ENCODE measurements around the gene C15orf62.

C15orf62 gene

DNA sequence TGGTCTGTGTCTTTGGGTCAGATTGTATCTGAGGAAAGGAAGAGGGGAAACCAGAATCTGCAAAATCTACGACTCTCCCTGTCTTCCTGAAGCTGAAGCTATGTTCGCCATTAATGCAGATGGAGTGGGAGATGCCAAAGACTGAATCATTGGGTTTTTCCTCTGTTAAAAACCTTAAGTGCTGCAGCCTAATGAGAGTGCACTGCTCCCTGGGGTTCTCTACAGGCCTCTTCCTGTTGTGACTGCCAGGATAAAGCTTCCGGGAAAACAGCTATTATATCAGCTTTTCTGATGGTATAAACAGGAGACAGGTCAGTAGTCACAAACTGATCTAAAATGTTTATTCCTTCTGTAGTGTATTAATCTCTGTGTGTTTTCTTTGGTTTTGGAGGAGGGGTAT is 38.7 kb upstream of the C15orf62 start:
- Histone ChIP-seq H3K4me1 (ENCODE audit: control insufficient read depth, insufficient read depth, low read length) (no peaks in the 10 kb centered on the region), H3K36me3 (ENCODE audit: control insufficient read depth in 2 of 2, insufficient read depth in 1 of 2, low read length in 2 of 2) (peaks cover 23 to 58% of the 10 kb centered on the region in 2 experiments; a peak in 2 of 3 replicates), H3K27ac (ENCODE audit: extremely low read depth, low read depth, low read length) (no peak overlapping the region), H3K9me3 (ENCODE audit: control insufficient read depth, insufficient read depth, low read depth, low read length) (no peaks in the 10 kb centered on the region), H3K4me3 (ENCODE audit: low read depth, low read length) (no peak overlapping the region)
- ChIA-PET CTCF (interaction anchor here (0.6 kb wide), 1 partner anchor 11 kb away, joined by 3 read pairs; no protein-coding TSS in a partner anchor), POLR2A (interaction anchor here (0.6 to 0.8 kb wide), 2 partner anchors 8 to 38 kb away, joined by 3 to 5 read pairs; no protein-coding TSS in a partner anchor)
- TF ChIP-seq, protein P1, sequence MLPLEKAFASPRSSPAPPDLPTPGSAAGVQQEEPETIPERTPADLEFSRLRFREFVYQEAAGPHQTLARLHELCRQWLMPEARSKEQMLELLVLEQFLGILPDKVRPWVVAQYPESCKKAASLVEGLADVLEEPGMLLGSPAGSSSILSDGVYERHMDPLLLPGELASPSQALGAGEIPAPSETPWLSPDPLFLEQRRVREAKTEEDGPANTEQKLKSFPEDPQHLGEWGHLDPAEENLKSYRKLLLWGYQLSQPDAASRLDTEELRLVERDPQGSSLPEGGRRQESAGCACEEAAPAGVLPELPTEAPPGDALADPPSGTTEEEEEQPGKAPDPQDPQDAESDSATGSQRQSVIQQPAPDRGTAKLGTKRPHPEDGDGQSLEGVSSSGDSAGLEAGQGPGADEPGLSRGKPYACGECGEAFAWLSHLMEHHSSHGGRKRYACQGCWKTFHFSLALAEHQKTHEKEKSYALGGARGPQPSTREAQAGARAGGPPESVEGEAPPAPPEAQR (tag by site-specific recombination; IDR thresholded peaks at IDR 0.05), result no peak
- TF ChIP-seq, protein P2, sequence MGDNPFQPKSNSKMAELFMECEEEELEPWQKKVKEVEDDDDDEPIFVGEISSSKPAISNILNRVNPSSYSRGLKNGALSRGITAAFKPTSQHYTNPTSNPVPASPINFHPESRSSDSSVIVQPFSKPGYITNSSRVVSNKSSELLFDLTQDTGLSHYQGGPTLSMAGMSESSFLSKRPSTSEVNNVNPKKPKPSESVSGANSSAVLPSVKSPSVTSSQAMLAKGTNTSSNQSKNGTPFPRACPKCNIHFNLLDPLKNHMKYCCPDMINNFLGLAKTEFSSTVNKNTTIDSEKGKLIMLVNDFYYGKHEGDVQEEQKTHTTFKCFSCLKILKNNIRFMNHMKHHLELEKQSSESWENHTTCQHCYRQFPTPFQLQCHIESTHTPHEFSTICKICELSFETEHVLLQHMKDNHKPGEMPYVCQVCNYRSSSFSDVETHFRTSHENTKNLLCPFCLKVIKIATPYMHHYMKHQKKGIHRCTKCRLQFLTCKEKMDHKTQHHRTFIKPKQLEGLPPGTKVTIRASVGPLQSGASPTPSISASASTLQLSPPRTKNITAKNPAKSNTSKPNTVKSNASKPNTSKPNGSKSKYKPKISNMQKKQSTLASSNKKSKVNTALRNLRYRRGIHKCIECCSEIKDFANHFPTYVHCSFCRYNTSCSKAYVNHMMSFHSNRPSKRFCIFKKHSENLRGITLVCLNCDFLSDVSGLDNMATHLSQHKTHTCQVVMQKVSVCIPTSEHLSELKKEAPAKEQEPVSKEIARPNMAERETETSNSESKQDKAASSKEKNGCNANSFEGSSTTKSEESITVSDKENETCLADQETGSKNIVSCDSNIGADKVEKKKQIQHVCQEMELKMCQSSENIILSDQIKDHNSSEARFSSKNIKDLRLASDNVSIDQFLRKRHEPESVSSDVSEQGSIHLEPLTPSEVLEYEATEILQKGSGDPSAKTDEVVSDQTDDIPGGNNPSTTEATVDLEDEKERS (tag by site-specific recombination; IDR thresholded peaks at IDR 0.05), result no peak
- no peak for TF ChIP-seq ZNF521 (tag by site-specific recombination; IDR thresholded peaks at IDR 0.05)
- TF ChIP-seq ZNF600 (tag by site-specific recombination; IDR thresholded peaks at IDR 0.05), result no peak
- TF ChIP-seq YY1 (tag by site-specific recombination; IDR thresholded peaks at IDR 0.05), result no peak
- no peak for TF ChIP-seq ZNF19 (tag by site-specific recombination; IDR thresholded peaks at IDR 0.05; ENCODE audit: low read depth)
- TF ChIP-seq, protein P3, sequence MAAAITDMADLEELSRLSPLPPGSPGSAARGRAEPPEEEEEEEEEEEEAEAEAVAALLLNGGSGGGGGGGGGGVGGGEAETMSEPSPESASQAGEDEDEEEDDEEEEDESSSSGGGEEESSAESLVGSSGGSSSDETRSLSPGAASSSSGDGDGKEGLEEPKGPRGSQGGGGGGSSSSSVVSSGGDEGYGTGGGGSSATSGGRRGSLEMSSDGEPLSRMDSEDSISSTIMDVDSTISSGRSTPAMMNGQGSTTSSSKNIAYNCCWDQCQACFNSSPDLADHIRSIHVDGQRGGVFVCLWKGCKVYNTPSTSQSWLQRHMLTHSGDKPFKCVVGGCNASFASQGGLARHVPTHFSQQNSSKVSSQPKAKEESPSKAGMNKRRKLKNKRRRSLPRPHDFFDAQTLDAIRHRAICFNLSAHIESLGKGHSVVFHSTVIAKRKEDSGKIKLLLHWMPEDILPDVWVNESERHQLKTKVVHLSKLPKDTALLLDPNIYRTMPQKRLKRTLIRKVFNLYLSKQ (tag by site-specific recombination; IDR thresholded peaks at IDR 0.05; ENCODE audit: borderline replicate concordance), result no peak
- no peak for TF ChIP-seq ZNF664 (tag by site-specific recombination; IDR thresholded peaks at IDR 0.05)
- no peak for TF ChIP-seq ZNF843 (tag by site-specific recombination; IDR thresholded peaks at IDR 0.05)
- no peak for TF ChIP-seq ZBTB48 (tag by site-specific recombination; IDR thresholded peaks at IDR 0.05)
- TF ChIP-seq, protein P4, sequence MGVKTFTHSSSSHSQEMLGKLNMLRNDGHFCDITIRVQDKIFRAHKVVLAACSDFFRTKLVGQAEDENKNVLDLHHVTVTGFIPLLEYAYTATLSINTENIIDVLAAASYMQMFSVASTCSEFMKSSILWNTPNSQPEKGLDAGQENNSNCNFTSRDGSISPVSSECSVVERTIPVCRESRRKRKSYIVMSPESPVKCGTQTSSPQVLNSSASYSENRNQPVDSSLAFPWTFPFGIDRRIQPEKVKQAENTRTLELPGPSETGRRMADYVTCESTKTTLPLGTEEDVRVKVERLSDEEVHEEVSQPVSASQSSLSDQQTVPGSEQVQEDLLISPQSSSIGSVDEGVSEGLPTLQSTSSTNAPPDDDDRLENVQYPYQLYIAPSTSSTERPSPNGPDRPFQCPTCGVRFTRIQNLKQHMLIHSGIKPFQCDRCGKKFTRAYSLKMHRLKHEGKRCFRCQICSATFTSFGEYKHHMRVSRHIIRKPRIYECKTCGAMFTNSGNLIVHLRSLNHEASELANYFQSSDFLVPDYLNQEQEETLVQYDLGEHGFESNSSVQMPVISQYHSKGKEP (tag by site-specific recombination; IDR thresholded peaks at IDR 0.05), result no peak
- no peak for TF ChIP-seq ZNF184 (tag by site-specific recombination; IDR thresholded peaks at IDR 0.05)
- TF ChIP-seq, protein P5, sequence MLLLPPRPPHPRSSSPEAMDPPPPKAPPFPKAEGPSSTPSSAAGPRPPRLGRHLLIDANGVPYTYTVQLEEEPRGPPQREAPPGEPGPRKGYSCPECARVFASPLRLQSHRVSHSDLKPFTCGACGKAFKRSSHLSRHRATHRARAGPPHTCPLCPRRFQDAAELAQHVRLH (tag by site-specific recombination; IDR thresholded peaks at IDR 0.05), result no peak
- TF ChIP-seq ZBTB17 (tag by site-specific recombination; IDR thresholded peaks at IDR 0.05), result no peak
- TF ChIP-seq, protein P6, sequence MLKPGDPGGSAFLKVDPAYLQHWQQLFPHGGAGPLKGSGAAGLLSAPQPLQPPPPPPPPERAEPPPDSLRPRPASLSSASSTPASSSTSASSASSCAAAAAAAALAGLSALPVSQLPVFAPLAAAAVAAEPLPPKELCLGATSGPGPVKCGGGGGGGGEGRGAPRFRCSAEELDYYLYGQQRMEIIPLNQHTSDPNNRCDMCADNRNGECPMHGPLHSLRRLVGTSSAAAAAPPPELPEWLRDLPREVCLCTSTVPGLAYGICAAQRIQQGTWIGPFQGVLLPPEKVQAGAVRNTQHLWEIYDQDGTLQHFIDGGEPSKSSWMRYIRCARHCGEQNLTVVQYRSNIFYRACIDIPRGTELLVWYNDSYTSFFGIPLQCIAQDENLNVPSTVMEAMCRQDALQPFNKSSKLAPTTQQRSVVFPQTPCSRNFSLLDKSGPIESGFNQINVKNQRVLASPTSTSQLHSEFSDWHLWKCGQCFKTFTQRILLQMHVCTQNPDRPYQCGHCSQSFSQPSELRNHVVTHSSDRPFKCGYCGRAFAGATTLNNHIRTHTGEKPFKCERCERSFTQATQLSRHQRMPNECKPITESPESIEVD (tag by site-specific recombination; IDR thresholded peaks at IDR 0.05), result no peak
- no peak for TF ChIP-seq GLIS2 (tag by site-specific recombination; IDR thresholded peaks at IDR 0.05)
- TF ChIP-seq, protein P7, sequence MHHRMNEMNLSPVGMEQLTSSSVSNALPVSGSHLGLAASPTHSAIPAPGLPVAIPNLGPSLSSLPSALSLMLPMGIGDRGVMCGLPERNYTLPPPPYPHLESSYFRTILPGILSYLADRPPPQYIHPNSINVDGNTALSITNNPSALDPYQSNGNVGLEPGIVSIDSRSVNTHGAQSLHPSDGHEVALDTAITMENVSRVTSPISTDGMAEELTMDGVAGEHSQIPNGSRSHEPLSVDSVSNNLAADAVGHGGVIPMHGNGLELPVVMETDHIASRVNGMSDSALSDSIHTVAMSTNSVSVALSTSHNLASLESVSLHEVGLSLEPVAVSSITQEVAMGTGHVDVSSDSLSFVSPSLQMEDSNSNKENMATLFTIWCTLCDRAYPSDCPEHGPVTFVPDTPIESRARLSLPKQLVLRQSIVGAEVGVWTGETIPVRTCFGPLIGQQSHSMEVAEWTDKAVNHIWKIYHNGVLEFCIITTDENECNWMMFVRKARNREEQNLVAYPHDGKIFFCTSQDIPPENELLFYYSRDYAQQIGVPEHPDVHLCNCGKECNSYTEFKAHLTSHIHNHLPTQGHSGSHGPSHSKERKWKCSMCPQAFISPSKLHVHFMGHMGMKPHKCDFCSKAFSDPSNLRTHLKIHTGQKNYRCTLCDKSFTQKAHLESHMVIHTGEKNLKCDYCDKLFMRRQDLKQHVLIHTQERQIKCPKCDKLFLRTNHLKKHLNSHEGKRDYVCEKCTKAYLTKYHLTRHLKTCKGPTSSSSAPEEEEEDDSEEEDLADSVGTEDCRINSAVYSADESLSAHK (tag by site-specific recombination; IDR thresholded peaks at IDR 0.05), result no peak
- TF ChIP-seq, protein P8, sequence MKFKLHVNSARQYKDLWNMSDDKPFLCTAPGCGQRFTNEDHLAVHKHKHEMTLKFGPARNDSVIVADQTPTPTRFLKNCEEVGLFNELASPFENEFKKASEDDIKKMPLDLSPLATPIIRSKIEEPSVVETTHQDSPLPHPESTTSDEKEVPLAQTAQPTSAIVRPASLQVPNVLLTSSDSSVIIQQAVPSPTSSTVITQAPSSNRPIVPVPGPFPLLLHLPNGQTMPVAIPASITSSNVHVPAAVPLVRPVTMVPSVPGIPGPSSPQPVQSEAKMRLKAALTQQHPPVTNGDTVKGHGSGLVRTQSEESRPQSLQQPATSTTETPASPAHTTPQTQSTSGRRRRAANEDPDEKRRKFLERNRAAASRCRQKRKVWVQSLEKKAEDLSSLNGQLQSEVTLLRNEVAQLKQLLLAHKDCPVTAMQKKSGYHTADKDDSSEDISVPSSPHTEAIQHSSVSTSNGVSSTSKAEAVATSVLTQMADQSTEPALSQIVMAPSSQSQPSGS (tag by site-specific recombination; IDR thresholded peaks at IDR 0.05; ENCODE audit: low read depth), result no peak
- no peak for TF ChIP-seq ZNF2 (tag by site-specific recombination; IDR thresholded peaks at IDR 0.05)

Data from HEK293 (cell line).